SJSA1 (cell line): Measurements from ENCODE around the gene RREB1. TPM values are rescaled to one million over a fixed set of nuclear protein-coding genes. Genes with fewer than 3 reads are reported as not detected.

ENCODE experiments used
- DNase-seq, 2 experiments: peaks; one replicate each; pipeline ENCODE4 v3.0.0-alpha.2; 2015 to 2020; ENCODE audit warnings: low spot score in 2 of 2, low read depth in 1 of 2
- H3K27ac ChIP-seq: fragments of 250-450 bp; sonication (Bioruptor Pico); 2 replicates; pipeline ENCODE4 v1.5.1; 2020; ENCODE audit warnings: mild to moderate bottlenecking, moderate library complexity
- H3K27me3 ChIP-seq: fragments of 250-450 bp; sonication (Bioruptor Pico); replicated peaks from 2 replicates; pipeline ENCODE4 v1.5.1; 2020; ENCODE audit warnings: mild to moderate bottlenecking, moderate library complexity
- H3K36me3 ChIP-seq: fragments of 250-450 bp; sonication (Bioruptor Pico); 2 replicates; pipeline ENCODE4 v1.5.1; 2020; ENCODE audit warnings: mild to moderate bottlenecking
- H3K4me1 ChIP-seq: fragments of 250-450 bp; sonication (Bioruptor Pico); replicated peaks from 2 replicates; pipeline ENCODE4 v1.6.1; 2021; ENCODE audit warnings: mild to moderate bottlenecking
- H3K4me3 ChIP-seq: fragments of 250-450 bp; sonication (Bioruptor Pico); 2 replicates; pipeline ENCODE4 v1.5.1; 2020; ENCODE audit warnings: mild to moderate bottlenecking
- H3K9me3 ChIP-seq: fragments of 250-450 bp; sonication (Bioruptor Pico); replicated peaks from 2 replicates; pipeline ENCODE4 v1.5.1; 2020; ENCODE audit warnings: mild to moderate bottlenecking
- total RNA-seq: library from RNA; depleted of rRNA; stranded (reverse); fragments of >200 nt; shearing (Covaris generic); gene quantifications from 2 replicates; pipeline ENCODE4 v1.2.3, GENCODE V29; 2014

The RREB1 gene
- total RNA-seq, 1 experiment from 2014 or later = 16.9 TPM

DNA sequence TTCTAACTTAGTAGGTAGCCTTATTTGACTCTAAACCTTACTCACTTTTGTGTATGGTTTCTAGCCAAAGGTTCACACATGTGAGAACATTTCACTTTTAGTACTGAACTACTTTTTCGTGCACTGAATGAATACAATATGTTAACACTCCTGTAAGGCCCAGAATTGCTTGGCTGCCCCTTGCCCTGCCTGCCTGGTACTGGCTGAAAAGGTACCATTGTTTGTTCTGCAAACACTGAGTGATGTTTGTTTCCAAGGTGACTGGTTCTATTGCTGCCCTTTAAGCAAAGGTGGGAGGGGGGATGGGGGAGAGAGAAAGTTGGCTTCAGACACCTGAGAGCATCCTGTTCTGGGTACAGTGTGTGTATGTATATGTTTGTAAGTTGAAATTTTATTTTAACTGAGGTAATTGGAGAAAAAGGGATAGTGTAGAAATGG lies 31.2 kb downstream of the RREB1 start:
- DNase-seq = no peak
- Histone ChIP-seq H3K4me3 (no peak overlapping the region), H3K4me1 (peaks cover 41% of the 10 kb centered on the region), H3K36me3 (no peaks in the 10 kb centered on the region), H3K27ac (no peak overlapping the region), H3K27me3 (no peaks in the 10 kb centered on the region), H3K9me3 (no peaks in the 10 kb centered on the region)

- Histone ChIP-seq H3K27ac (no peak overlapping the region), H3K4me3 (no peak overlapping the region), H3K36me3 (no peaks in the 10 kb centered on the region), H3K27me3 (no peaks in the 10 kb centered on the region), H3K9me3 (no peaks in the 10 kb centered on the region), H3K4me1 (peaks cover 41% of the 10 kb centered on the region)
- no peak for DNase-seq
Observed at GRCh38 chr6:7139835-7140470, 32.2 kb downstream of the RREB1 start.

- peaks cover 47% of the 10 kb centered on the region for H3K4me1 ChIP-seq
- peak; percentile 83 to 88 for DNase-seq
- H3K4me3 ChIP-seq = peak overlapping the region; percentile 51
Observed at GRCh38 chr6:7140631-7141378, 33.0 kb downstream of the RREB1 start.

DNA sequence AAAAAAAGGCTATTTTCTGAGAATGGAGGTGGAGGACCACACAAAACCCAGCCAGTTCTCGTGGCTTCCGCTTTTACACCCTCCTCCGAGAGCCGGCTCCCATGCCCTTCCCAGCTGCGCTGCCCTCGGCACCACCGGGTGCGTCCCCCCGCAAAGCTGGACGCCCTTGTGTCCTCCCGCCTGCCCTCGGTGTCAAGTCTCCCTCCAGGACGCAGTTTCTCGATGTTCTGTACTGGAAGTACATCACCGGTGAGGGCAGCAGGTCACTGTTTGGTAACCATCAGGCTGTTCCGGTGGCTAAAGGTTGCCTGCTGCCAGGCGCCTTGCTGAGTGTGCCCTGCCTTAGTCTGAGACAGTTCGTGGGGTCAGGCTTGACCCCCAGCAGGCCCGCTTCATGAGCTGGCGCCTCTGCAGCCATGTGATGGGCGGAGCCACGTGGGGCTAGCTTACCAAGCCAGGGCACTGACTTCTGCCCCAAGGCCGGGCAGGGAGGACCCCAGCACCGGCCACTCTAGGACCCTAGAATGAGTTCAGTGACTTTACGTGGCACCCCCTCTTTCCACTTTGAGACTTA lies 34.6 kb downstream of the RREB1 start:
- Histone ChIP-seq H3K27ac (no peak overlapping the region), H3K4me1 (peaks cover 55% of the 10 kb centered on the region), H3K9me3 (no peaks in the 10 kb centered on the region), H3K4me3 (no peak overlapping the region), H3K27me3 (no peaks in the 10 kb centered on the region), H3K36me3 (peaks cover 5% of the 10 kb centered on the region; the same call in 1 of the 2 replicates)
- DNase-seq = no peak

More at GRCh38 chr6:7140631-7141378, 33.0 kb downstream of the RREB1 start:
- H3K36me3 ChIP-seq = peaks cover 5% of the 10 kb centered on the region; the same call in 1 of the 2 replicates
- no peaks in the 10 kb centered on the region for H3K27me3 ChIP-seq
- no peaks in the 10 kb centered on the region for H3K9me3 ChIP-seq
- H3K27ac ChIP-seq = peak overlapping the region; percentile 87

- H3K27ac ChIP-seq = no peak overlapping the region
- no peaks in the 10 kb centered on the region for H3K27me3 ChIP-seq
- peaks cover 5% of the 10 kb centered on the region; the same call in 1 of the 2 replicates for H3K36me3 ChIP-seq
- H3K4me1 ChIP-seq = peaks cover 55% of the 10 kb centered on the region
- no peaks in the 10 kb centered on the region for H3K9me3 ChIP-seq
- DNase-seq = no peak
- H3K4me3 ChIP-seq = no peak overlapping the region
Observed at GRCh38 chr6:7142918-7143475, 35.2 kb downstream of the RREB1 start.

DNA sequence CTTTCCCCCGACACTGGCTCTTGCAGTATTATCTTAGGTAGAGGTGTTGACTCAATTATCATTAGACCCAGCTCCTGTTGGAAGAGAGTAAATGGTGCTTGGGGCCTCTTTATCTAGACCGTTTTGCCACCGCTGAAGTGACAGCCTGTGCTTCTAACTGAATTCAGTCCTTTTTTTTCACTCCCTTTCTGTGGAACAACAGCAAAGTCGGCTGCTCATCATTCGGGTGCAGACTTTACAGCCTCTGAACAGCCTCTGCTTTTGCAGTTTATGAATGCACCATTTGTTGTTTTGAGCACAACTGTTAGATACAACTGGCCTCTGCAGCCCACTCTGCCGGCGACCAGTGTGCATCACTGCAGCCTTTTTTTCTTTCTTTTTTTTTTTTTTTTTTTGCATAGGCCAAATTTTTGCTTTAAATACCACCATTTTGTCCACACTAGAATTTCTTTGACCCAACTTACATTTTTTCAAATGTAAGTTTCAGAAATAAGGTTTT lies 35.8 kb downstream of the RREB1 start:
- DNase-seq = no peak
- Histone ChIP-seq H3K27ac (no peak overlapping the region), H3K36me3 (peaks cover 5% of the 10 kb centered on the region; the same call in 1 of the 2 replicates), H3K4me3 (no peak overlapping the region), H3K4me1 (peaks cover 55% of the 10 kb centered on the region), H3K27me3 (no peaks in the 10 kb centered on the region), H3K9me3 (no peaks in the 10 kb centered on the region)

DNA sequence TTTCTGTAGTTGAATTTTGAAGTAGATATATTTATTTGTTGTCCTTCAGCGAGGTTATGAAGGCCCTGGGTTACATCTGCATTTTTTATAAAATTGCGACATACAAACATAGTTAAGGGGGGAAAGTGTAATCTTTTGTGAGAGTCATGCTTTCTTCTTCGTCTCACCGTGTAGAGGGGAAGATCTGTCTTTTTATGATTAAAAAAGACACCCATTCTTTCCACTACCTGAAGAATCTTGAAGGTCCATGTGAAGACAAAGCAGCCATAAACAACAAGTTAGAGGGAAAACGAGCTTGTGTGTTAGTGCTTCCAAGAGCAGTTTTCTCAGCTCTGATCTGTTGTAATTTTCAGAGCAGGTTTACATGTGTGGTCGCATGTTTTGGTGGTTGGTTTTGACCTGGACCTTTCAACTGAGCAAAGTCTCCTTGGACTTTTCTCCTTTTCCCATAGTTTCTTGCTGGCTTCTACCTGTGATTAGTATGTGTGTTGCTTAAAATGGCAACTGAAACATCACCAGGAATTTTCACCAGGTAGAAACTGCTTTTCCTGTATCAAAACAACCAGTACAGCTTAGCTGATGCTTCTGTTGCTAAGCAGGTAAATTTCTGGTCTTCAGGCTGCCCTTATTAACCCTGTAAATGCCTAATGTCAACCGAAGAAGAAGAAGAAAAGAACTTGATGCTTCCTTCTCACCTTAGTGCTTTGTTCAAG lies 37.3 kb downstream of the RREB1 start:
- Histone ChIP-seq H3K36me3 (peaks cover 5% of the 10 kb centered on the region; the same call in 1 of the 2 replicates), H3K27me3 (no peaks in the 10 kb centered on the region), H3K4me3 (no peak overlapping the region), H3K4me1 (peaks cover 53% of the 10 kb centered on the region), H3K9me3 (no peaks in the 10 kb centered on the region), H3K27ac (peak overlapping the region; percentile 73; the same call in 1 of the 2 replicates)
- no peak for DNase-seq

GRCh38 chr6:7145585-7145884 lies 37.8 kb downstream of the RREB1 start:
- Histone ChIP-seq H3K36me3 (peaks cover 5% of the 10 kb centered on the region; the same call in 1 of the 2 replicates), H3K27ac (peak overlapping the region; percentile 73), H3K4me3 (no peak overlapping the region), H3K4me1 (peaks cover 48% of the 10 kb centered on the region), H3K27me3 (no peaks in the 10 kb centered on the region), H3K9me3 (no peaks in the 10 kb centered on the region)
- DNase-seq = no peak

DNA sequence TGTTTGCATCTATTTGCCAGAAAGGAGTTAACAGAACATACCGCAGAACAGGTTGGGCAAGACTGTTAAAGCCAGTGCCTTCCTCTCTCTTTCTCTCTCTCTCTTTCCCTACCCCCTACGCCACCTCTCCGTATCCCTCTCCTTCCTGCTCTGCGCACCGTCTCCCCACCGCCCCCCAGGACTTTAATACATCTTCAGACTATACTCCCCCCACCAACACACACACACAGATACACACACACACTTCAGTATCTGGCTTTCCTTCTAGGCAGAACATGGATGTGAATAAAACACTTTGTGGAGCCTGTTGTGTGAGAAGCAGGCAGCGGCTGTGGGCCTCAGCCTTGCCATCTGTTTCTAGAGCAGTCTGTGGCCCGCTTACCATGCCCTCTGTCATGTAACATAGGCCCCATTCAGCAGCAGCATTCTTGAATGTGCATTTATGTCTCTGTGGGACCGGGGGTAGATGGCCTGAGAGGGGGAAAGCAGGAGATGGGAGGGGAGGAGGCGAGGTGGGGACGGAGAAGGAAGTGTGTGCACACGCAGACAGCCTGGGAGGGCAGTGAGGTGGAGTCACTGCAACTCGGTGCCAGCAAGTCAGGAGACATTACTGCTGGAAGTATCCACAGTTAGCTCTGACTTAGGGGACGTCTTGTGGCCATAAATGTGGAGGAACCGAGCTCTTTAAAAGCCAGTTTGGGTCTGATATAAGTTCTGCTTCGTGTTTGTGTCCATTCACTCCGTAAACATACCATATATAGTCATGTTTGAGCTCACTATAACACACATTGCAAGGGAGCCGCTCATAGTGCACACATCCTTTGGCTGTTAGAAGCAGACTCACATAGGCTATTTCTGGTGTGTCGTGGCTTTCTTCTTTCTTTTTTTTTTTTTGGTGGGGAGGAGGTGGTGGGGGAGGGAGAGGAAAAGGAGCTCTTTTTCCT lies 38.4 kb downstream of the RREB1 start:
- Histone ChIP-seq H3K4me3 (peak overlapping the region; percentile 5), H3K4me1 (peaks cover 44% of the 10 kb centered on the region), H3K9me3 (no peaks in the 10 kb centered on the region), H3K27ac (peak overlapping the region; percentile 73), H3K36me3 (peaks cover 5% of the 10 kb centered on the region; the same call in 1 of the 2 replicates), H3K27me3 (no peaks in the 10 kb centered on the region)
- DNase-seq = peak; percentile 65 to 69

GRCh38 chr6:7147051-7147671 lies 39.4 kb downstream of the RREB1 start:
- peaks cover 44% of the 10 kb centered on the region for H3K4me1 ChIP-seq
- H3K9me3 ChIP-seq = no peaks in the 10 kb centered on the region
- no peaks in the 10 kb centered on the region for H3K27me3 ChIP-seq
- no peak for DNase-seq
- peaks cover 5% of the 10 kb centered on the region; the same call in 1 of the 2 replicates for H3K36me3 ChIP-seq
- H3K4me3 ChIP-seq = no peak overlapping the region
- peak overlapping the region; percentile 73 for H3K27ac ChIP-seq

DNA sequence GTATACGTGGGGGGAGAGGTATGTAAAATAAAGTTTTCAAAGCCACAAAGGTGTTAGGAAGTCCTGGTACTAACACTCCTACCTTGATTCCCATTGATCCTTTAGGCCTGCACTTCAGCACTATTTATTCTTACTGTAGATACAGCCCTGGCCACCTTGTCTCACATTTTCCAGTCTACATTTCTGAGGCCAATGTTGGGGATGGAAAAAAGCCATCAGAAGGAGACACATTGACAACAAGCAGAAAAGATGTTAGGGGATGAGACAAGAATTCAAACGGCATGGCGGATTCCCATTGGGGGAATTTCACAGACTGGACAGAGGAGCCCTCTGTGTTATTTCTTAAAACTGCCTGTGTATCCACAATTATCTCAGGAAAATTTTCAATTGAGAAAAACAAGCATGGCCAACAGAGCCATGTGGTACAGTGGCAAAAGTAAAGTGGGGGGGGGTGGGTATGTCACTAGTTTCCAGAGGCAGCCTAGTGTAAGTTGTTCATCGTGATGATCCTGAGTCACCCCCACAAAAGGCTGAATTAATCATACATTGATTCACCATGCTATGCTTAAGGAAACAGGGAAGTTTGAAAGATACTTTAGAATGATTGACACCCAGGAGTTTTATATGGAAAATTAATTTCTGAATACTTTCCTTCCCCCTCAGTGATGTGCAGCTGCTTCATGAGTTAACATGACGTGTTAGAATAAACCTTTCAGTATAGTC lies 40.5 kb downstream of the RREB1 start:
- Histone ChIP-seq H3K27me3 (no peaks in the 10 kb centered on the region), H3K9me3 (no peaks in the 10 kb centered on the region), H3K27ac (no peak overlapping the region), H3K36me3 (peaks cover 6% of the 10 kb centered on the region; the same call in 1 of the 2 replicates), H3K4me3 (no peak overlapping the region), H3K4me1 (peaks cover 50% of the 10 kb centered on the region)
- no peak for DNase-seq
